Measurements from ENCODE around the gene PDZD2.

Gene PDZD2

GRCh38 chr5:31776976-31777651 lies 138.2 kb downstream of the PDZD2 start:
- DNase-seq: no peak

GRCh38 chr5:31781772-31782171 lies 142.8 kb downstream of the PDZD2 start:
- DNase-seq: no peak

GRCh38 chr5:31783086-31783645 lies 144.2 kb downstream of the PDZD2 start:
- DNase-seq: no peak

GRCh38 chr5:31783731-31784130 lies 144.8 kb downstream of the PDZD2 start:
- DNase-seq: no peak

- no peak for DNase-seq
Measured at GRCh38 chr5:31786090-31786631, 147.2 kb downstream of the PDZD2 start.

- DNase-seq: no peak
Measured at GRCh38 chr5:31794009-31794408, 155.1 kb downstream of the PDZD2 start.

- no peak for DNase-seq
Measured at GRCh38 chr5:31798168-31798567, 159.2 kb downstream of the PDZD2 start.

- no peak for DNase-seq
Measured at GRCh38 chr5:31800351-31800750, 161.4 kb downstream of the PDZD2 start.

GRCh38 chr5:31805785-31806400 lies 167.0 kb downstream of the PDZD2 start:
- no peak for DNase-seq

- no peak for DNase-seq
Measured at GRCh38 chr5:31806561-31806960, 167.6 kb downstream of the PDZD2 start.

- DNase-seq: no peak
Measured at GRCh38 chr5:31807789-31808540, 169.0 kb downstream of the PDZD2 start.

- no peak for DNase-seq
Measured at GRCh38 chr5:31809050-31809870, 170.3 kb downstream of the PDZD2 start.

- no peak for DNase-seq
Measured at GRCh38 chr5:31811210-31811609, 172.3 kb downstream of the PDZD2 start.

GRCh38 chr5:31815376-31815775 lies 176.4 kb downstream of the PDZD2 start:
- no peak for DNase-seq

GRCh38 chr5:31819926-31820516 lies 181.1 kb downstream of the PDZD2 start:
- no peak for DNase-seq

- no peak for DNase-seq
Measured at GRCh38 chr5:31823472-31823871, 184.5 kb downstream of the PDZD2 start.

- DNase-seq: no peak
Measured at GRCh38 chr5:31824869-31825517, 186.1 kb downstream of the PDZD2 start.

- no peak for DNase-seq
Measured at GRCh38 chr5:31825518-31826068, 186.7 kb downstream of the PDZD2 start.

- no peak for DNase-seq
Measured at GRCh38 chr5:31827867-31828266, 188.9 kb downstream of the PDZD2 start.

GRCh38 chr5:31832966-31833365 lies 194.0 kb downstream of the PDZD2 start:
- DNase-seq: no peak

GRCh38 chr5:31833710-31834109 lies 194.8 kb downstream of the PDZD2 start:
- no peak for DNase-seq

Data from CD4-positive, alpha-beta T cell treated with Interleukin-15 for 1 hour (primary cell).